Gastrocnemius medialis (tissue), 4 donors: Measurements from ENCODE around the gene DDA1. TPM values are rescaled to one million over a fixed set of nuclear protein-coding genes. Genes with fewer than 3 reads are reported as not detected.
"Not testable (repeated sequence)": the region's sequence is repeated elsewhere in the genome, so short reads cannot be mapped to it uniquely, and the experiment has no call there.

ENCODE experiments used
- ATAC-seq, 2 donors: fragments of 150-250 bp; one replicate each; pipeline ENCODE4 v1.9.1; 2016
- DNase-seq, 2 donors: peaks; one replicate each; pipeline ENCODE4 v3.0.0-alpha.2; 2019
- H3K27ac ChIP-seq, 4 donors: fragments of 200-600 bp; sonication (generic); 1 replicate in 1 of 4; 2 replicates in 3 of 4; pipeline ENCODE4 v1.5.1; 2016 to 2018; ENCODE audit warnings: mild to moderate bottlenecking in 2 of 4, moderate library complexity in 1 of 4
- H3K27me3 ChIP-seq, 3 donors: fragments of 200-600 bp; sonication (generic) in 2 of 3; 1 replicate in 1 of 3; 2 replicates in 2 of 3; pipeline versions ENCODE4 v1.5.1 to v1.6.0; 2016 to 2019; ENCODE audit warnings: mild to moderate bottlenecking in 1 of 3, moderate library complexity in 1 of 3
- H3K36me3 ChIP-seq, 2 donors: fragments of 200-600 bp; sonication (generic) in 1 of 2; one replicate each; pipeline ENCODE4 v1.5.1; 2017 to 2018
- H3K4me1 ChIP-seq, 2 donors: fragments of 200-600 bp; sonication (generic) in 1 of 2; one replicate each; pipeline ENCODE4 v1.5.1; 2016 to 2017; ENCODE audit warnings: mild to moderate bottlenecking in 2 of 2
- H3K4me3 ChIP-seq, 4 donors: fragments of 200-600 bp; sonication (generic) in 3 of 4; 1 replicate in 1 of 4; 2 replicates in 3 of 4; pipeline ENCODE4 v1.5.1; 2016 to 2019; ENCODE audit warnings: mild to moderate bottlenecking in 2 of 4
- H3K9me3 ChIP-seq, 3 donors: fragments of 200-600 bp; sonication (generic) in 2 of 3; 1 replicate in 1 of 3; 2 replicates in 2 of 3; pipeline ENCODE4 v1.5.1; 2016 to 2019
- CTCF ChIP-seq, 5 experiments: fragments of 450-650 bp in 3 of 5; fragments of 200-600 bp in 2 of 5; sonication (generic) in 2 of 5; IDR thresholded peaks in 4 of 5; conservative IDR thresholded peaks in 1 of 5; 1 replicate in 4 of 5; 2 replicates in 1 of 5; pipeline ENCODE4 v1.5.1; 2016 to 2019; ENCODE audit warnings: antibody characterized with exemption in 5 of 5, mild to moderate bottlenecking in 3 of 5, moderate library complexity in 3 of 5
- POLR2A ChIP-seq, 2 donors: fragments of 450-650 bp; IDR thresholded peaks; one replicate each; pipeline ENCODE4 v1.6.1; 2017; ENCODE audit warnings: antibody characterized with exemption in 2 of 2, mild to moderate bottlenecking in 2 of 2, moderate library complexity in 2 of 2
- in situ Hi-C, 4 donors: fragments of 200-750 bp; cut with MboI; loops; one replicate each; pipeline versions ENCODE4 v1.15.0 to v1.8.0; 2017; ENCODE audit warnings: low sequenced_read_pairs in 4 of 4
- intact Hi-C: fragments of 100-400 bp; cut with DNase I; formaldehyde crosslinking; loops from one replicate; pipeline ENCODE4 v1.15.1; 2023; ENCODE audit warnings: low total_unique reads
- total RNA-seq, 4 donors: library from RNA; depleted of rRNA; stranded (reverse); fragments of >200 nt; gene quantifications; one replicate each; pipeline versions ENCODE4 v1.1.0 to v1.2.3, GENCODE V29; 2016

DDA1 gene
- total RNA-seq, 4 donors from 2014 or later, result 18.7 to 40.0 (median 27.0) TPM

- in situ Hi-C loops (no loop called here), intact Hi-C loops (loop anchor here (1.0 to 2.0 kb wide), 5 partner anchors 21 to 68 kb away; partner anchors contain the start of genes ANO8, MRPL34, OCEL1 and USE1)
- TF ChIP-seq POLR2A (IDR thresholded peaks at IDR 0.05) (peak; percentile 17 to 61), CTCF (IDR thresholded peaks at IDR 0.05 in 4 of 5, conservative IDR thresholded peaks at IDR 0.05 in 1 of 5) (no peak)
- H3K4me3 ChIP-seq, result peak within 1 kb of the TSS; percentile 83 to 92 (median 89)
- no peaks in the 10 kb centered on the region for H3K27me3 ChIP-seq
- DNase-seq, result peak; percentile 97
- H3K36me3 ChIP-seq, result peaks cover 0 to 32% of the 10 kb centered on the region in 2 donors
- ATAC-seq, result peak; percentile 98 to 99
- H3K9me3 ChIP-seq, result no peaks in the 10 kb centered on the region
- peaks cover 8 to 10% of the 10 kb centered on the region in 2 donors for H3K4me1 ChIP-seq
- peak within 1 kb of the TSS; percentile 77 to 91 (median 86) for H3K27ac ChIP-seq
Measured at GRCh38 chr19:17266975-17267788, 42.2 kb upstream of the DDA1 start, which contains the start of gene BABAM1. Gene BABAM1 (plus strand): TSS chr19:17267443. CDS start chr19:17268807, 1,364 bp downstream.

- no peaks in the 10 kb centered on the region for H3K27me3 ChIP-seq
- H3K9me3 ChIP-seq, result no peaks in the 10 kb centered on the region
- H3K4me3 ChIP-seq, result no peak overlapping the region
- peaks cover 8 to 10% of the 10 kb centered on the region in 2 donors for H3K4me1 ChIP-seq
- in situ Hi-C loops, result no loop called here
- intact Hi-C loops, result no loop called here
- DNase-seq (no peak), ATAC-seq (no peak)
- no peak for TF ChIP-seq POLR2A (IDR thresholded peaks at IDR 0.05)
- TF ChIP-seq CTCF (IDR thresholded peaks at IDR 0.05 in 4 of 5, conservative IDR thresholded peaks at IDR 0.05 in 1 of 5), result no peak
- peaks cover 0 to 45% of the 10 kb centered on the region in 2 donors for H3K36me3 ChIP-seq
- H3K27ac ChIP-seq, result no peak overlapping the region
Measured at GRCh38 chr19:17268754-17269153, 40.6 kb upstream of the DDA1 start.

GRCh38 chr19:17274892-17275291, 34.5 kb upstream of the DDA1 start:
- H3K9me3 ChIP-seq, DNase-seq, H3K4me3 ChIP-seq, H3K27ac ChIP-seq, ATAC-seq, H3K4me1 ChIP-seq, H3K27me3 ChIP-seq: not testable (repeated sequence)
- intact Hi-C loops, result loop anchor here (10.0 kb wide), 1 partner anchor 470 kb away; no protein-coding TSS in a partner anchor
- in situ Hi-C loops, result loop anchor here in 3 of 4 donors (5.0 to 25.0 kb wide), 2 partner anchors 208 to 513 kb away; no protein-coding TSS in a partner anchor
- H3K36me3 ChIP-seq, result peaks cover 0 to 78% of the 10 kb centered on the region in 2 donors

- H3K36me3 ChIP-seq, result peaks cover 0 to 72% of the 10 kb centered on the region in 2 donors
- H3K27me3 ChIP-seq, result no peaks in the 10 kb centered on the region
- TF ChIP-seq CTCF (IDR thresholded peaks at IDR 0.05 in 4 of 5, conservative IDR thresholded peaks at IDR 0.05 in 1 of 5) (no peak), POLR2A (IDR thresholded peaks at IDR 0.05) (no peak)
- H3K4me3 ChIP-seq, result no peak overlapping the region
- no peaks in the 10 kb centered on the region for H3K9me3 ChIP-seq
- no peaks in the 10 kb centered on the region for H3K4me1 ChIP-seq
- ATAC-seq (no peak), DNase-seq (no peak)
- intact Hi-C loops (loop anchor here (10.0 kb wide), 1 partner anchor 471 kb away; no protein-coding TSS in a partner anchor), in situ Hi-C loops (loop anchor here in 3 of 4 donors (5.0 to 25.0 kb wide), 2 partner anchors 208 to 513 kb away; no protein-coding TSS in a partner anchor)
- no peak overlapping the region for H3K27ac ChIP-seq
Measured at GRCh38 chr19:17275441-17276175, 33.8 kb upstream of the DDA1 start.
